Measurements from ENCODE around the gene SIGLEC8. TPM values are rescaled to one million over a fixed set of nuclear protein-coding genes. Genes with fewer than 3 reads are reported as not detected.

Gene SIGLEC8
- total and polyA plus RNA-seq, 9 of the 15 experiments (the other 6 are each of a cell fraction or from before 2014, with no cell fraction given), result 0.04 to 0.65 (median 0.39) TPM

DNA sequence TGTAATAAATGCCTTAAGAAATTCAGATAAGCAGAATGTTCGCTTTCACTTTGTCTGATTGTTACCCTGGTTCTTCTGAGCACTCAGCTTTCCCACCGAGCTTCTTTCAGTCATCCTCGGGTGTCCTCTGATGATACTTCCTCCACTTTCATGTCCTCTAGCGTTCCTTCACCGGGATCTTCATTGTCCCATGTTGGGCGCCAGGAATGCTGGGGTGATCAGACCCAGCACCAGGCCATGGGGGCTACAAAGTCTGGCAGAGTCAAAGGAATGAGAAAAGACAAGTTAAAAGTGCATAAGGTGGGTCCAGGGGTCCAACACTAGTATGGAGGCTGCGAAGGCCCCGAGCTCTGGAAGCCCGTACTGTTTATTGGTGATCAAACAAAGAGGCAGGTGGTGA, 56.1 kb downstream of the SIGLEC8 start:
- DNase-seq (ENCODE audit: extremely low read depth in 1 of 4, low spot score in 3 of 4), result no peak
- 63% methylated on average over 9 of the region's 9 CpGs for WGBS (ENCODE audit: insufficient coverage, low coverage, missing lambda C conversion rate)
- Histone ChIP-seq H3K36me3 (ENCODE audit: control insufficient read depth, insufficient read depth, low read length) (peaks cover 4% of the 10 kb centered on the region), H4K20me1 (replicated peaks; ENCODE audit: control insufficient read depth, insufficient read depth, low read length) (no peaks in the 10 kb centered on the region), H3K4me2 (ENCODE audit: insufficient read depth, low read length) (no peak overlapping the region), H3K4me3 (no peak overlapping the region), H3K9me3 (replicated peaks; ENCODE audit: control insufficient read depth, insufficient read depth, low read depth, low read length) (peaks cover 13% of the 10 kb centered on the region), H3K4me1 (replicated peaks in 1 of 2; ENCODE audit: control insufficient read depth in 2 of 2, insufficient read depth in 2 of 2, low read length in 2 of 2) (peaks cover 0 to 5% of the 10 kb centered on the region in 2 experiments; a peak in 2 of 5 replicates), H3K9ac (ENCODE audit: insufficient read depth in 1 of 2, low read depth in 2 of 2, low read length in 2 of 2) (no peak overlapping the region), H2AFZ (ENCODE audit: low read depth, low read length) (no peak overlapping the region), H3K79me2 (ENCODE audit: control insufficient read depth, insufficient read depth, low read length) (no peaks in the 10 kb centered on the region), H3K9me1 (ENCODE audit: control insufficient read depth, insufficient read depth, low read length) (no peaks in the 10 kb centered on the region), H3K27me3 (ENCODE audit: control insufficient read depth in 2 of 2, insufficient read depth in 2 of 2, low read length in 2 of 2) (no peaks in the 10 kb centered on the region), H3K27ac (ENCODE audit: extremely low read depth, low read depth, low read length) (no peak overlapping the region)
- no peak for FAIRE-seq
- intact Hi-C loops (cut with micrococcal nuclease) (no loop called here), in situ Hi-C loops (cut with MboI) (no loop called here)
- ChIA-PET POLR2A (no interaction called here), CTCF (ENCODE audit: low intra/inter-chr PET ratio) (no interaction called here)
- ATAC-seq, result no peak
- no TSS peak for BruUV-seq (replicated peaks)
- peak; percentile 94 for TF ChIP-seq TRIM28 (IDR thresholded peaks at IDR 0.05)
- TF ChIP-seq TRIM24 (IDR thresholded peaks at IDR 0.05), result peak; percentile 21 to 58; a peak in 1 of 4 replicates
- TF ChIP-seq, protein P1, sequence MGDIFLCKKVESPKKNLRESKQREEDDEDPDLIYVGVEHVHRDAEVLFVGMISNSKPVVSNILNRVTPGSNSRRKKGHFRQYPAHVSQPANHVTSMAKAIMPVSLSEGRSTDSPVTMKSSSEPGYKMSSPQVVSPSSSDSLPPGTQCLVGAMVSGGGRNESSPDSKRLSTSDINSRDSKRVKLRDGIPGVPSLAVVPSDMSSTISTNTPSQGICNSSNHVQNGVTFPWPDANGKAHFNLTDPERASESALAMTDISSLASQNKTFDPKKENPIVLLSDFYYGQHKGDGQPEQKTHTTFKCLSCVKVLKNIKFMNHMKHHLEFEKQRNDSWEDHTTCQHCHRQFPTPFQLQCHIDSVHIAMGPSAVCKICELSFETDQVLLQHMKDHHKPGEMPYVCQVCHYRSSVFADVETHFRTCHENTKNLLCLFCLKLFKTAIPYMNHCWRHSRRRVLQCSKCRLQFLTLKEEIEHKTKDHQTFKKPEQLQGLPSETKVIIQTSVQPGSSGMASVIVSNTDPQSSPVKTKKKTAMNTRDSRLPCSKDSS (IDR thresholded peaks at IDR 0.05; ENCODE audit: low read depth, partially characterized antibody), result peak; percentile 75
- peak; percentile 91 for TF ChIP-seq CBX5 (IDR thresholded peaks at IDR 0.05; ENCODE audit: borderline replicate concordance, low read depth)
- no peak for TF ChIP-seq XRCC3 (IDR thresholded peaks at IDR 0.05)
- TF ChIP-seq, protein P2, sequence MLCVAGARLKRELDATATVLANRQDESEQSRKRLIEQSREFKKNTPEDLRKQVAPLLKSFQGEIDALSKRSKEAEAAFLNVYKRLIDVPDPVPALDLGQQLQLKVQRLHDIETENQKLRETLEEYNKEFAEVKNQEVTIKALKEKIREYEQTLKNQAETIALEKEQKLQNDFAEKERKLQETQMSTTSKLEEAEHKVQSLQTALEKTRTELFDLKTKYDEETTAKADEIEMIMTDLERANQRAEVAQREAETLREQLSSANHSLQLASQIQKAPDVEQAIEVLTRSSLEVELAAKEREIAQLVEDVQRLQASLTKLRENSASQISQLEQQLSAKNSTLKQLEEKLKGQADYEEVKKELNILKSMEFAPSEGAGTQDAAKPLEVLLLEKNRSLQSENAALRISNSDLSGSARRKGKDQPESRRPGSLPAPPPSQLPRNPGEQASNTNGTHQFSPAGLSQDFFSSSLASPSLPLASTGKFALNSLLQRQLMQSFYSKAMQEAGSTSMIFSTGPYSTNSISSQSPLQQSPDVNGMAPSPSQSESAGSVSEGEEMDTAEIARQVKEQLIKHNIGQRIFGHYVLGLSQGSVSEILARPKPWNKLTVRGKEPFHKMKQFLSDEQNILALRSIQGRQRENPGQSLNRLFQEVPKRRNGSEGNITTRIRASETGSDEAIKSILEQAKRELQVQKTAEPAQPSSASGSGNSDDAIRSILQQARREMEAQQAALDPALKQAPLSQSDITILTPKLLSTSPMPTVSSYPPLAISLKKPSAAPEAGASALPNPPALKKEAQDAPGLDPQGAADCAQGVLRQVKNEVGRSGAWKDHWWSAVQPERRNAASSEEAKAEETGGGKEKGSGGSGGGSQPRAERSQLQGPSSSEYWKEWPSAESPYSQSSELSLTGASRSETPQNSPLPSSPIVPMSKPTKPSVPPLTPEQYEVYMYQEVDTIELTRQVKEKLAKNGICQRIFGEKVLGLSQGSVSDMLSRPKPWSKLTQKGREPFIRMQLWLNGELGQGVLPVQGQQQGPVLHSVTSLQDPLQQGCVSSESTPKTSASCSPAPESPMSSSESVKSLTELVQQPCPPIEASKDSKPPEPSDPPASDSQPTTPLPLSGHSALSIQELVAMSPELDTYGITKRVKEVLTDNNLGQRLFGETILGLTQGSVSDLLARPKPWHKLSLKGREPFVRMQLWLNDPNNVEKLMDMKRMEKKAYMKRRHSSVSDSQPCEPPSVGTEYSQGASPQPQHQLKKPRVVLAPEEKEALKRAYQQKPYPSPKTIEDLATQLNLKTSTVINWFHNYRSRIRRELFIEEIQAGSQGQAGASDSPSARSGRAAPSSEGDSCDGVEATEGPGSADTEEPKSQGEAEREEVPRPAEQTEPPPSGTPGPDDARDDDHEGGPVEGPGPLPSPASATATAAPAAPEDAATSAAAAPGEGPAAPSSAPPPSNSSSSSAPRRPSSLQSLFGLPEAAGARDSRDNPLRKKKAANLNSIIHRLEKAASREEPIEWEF (CRISPR knock-in tag; IDR thresholded peaks at IDR 0.05), result no peak
- no peak for TF ChIP-seq HEY1 (CRISPR knock-in tag; IDR thresholded peaks at IDR 0.05; ENCODE audit: borderline replicate concordance)
- TF ChIP-seq NFE2 (IDR thresholded peaks at IDR 0.05; ENCODE audit: low read depth), result no peak
- TF ChIP-seq FUS (optimal IDR thresholded peaks at IDR 0.05; ENCODE audit: low read depth, low read length), result no peak
- TF ChIP-seq, protein P3, sequence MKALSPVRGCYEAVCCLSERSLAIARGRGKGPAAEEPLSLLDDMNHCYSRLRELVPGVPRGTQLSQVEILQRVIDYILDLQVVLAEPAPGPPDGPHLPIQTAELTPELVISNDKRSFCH (CRISPR knock-in tag; IDR thresholded peaks at IDR 0.05), result no peak
- TF ChIP-seq, protein P3 (tag; IDR thresholded peaks at IDR 0.05), result no peak
- TF ChIP-seq CBX3 (IDR thresholded peaks at IDR 0.05; ENCODE audit: borderline replicate concordance in 1 of 2, low read length in 2 of 2), result peak; percentile 71 to 86
- TF ChIP-seq, protein P4, sequence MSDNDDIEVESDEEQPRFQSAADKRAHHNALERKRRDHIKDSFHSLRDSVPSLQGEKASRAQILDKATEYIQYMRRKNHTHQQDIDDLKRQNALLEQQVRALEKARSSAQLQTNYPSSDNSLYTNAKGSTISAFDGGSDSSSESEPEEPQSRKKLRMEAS (CRISPR knock-in tag; IDR thresholded peaks at IDR 0.05), result no peak
- no peak for TF ChIP-seq MYNN (IDR thresholded peaks at IDR 0.05)
- TF ChIP-seq MYNN (CRISPR knock-in tag; IDR thresholded peaks at IDR 0.05), result no peak
- no peak for TF ChIP-seq ZNF134 (CRISPR knock-in tag; conservative IDR thresholded peaks at IDR 0.05)
- TF ChIP-seq, protein P5, sequence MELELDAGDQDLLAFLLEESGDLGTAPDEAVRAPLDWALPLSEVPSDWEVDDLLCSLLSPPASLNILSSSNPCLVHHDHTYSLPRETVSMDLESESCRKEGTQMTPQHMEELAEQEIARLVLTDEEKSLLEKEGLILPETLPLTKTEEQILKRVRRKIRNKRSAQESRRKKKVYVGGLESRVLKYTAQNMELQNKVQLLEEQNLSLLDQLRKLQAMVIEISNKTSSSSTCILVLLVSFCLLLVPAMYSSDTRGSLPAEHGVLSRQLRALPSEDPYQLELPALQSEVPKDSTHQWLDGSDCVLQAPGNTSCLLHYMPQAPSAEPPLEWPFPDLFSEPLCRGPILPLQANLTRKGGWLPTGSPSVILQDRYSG (tag; conservative IDR thresholded peaks at IDR 0.05; ENCODE audit: low read depth), result no peak

Measured in K562 (cell line).